Activated CD4-positive, alpha-beta T cell treated with anti-CD3 and anti-CD28 coated beads, Interleukin-2, amount 10 ng/mL, durations not matched to agents 7 days and 5 days (primary cell): ENCODE results near the gene KHDRBS1. TPM values are rescaled to one million over a fixed set of nuclear protein-coding genes. Genes with fewer than 3 reads are reported as not detected.
"Not testable (repeated sequence)": the region's sequence is repeated elsewhere in the genome, so short reads cannot be mapped to it uniquely, and the experiment has no call there.

Source experiments
- CTCF ChIA-PET: fragments of 350-600 bp; sonication (Branson Sonifier 250); formaldehyde crosslinking; loops from one replicate; lab custom pipeline; 2021; ENCODE audit warnings: antibody characterized with exemption; lab: Charles Lee
- POLR2A ChIA-PET: fragments of 350-600 bp; sonication (Branson Sonifier 250); formaldehyde crosslinking; loops from one replicate; lab custom pipeline; 2021; ENCODE audit warnings: antibody characterized with exemption; lab: Charles Lee
- DNase-seq: peaks from one replicate; pipeline ENCODE4 v3.0.0-alpha.2; 2020
- H3K27ac Mint-ChIP-seq: one replicate; pipeline ENCODE4 v1.8.0; 2021; ENCODE audit warnings: mild to moderate bottlenecking, moderate library complexity, mixed read lengths
- H3K27me3 Mint-ChIP-seq: one replicate; pipeline ENCODE4 v1.8.0; 2021; ENCODE audit warnings: mixed read lengths
- H3K36me3 Mint-ChIP-seq: one replicate; pipeline ENCODE4 v1.8.0; 2021; ENCODE audit warnings: low read depth, mixed read lengths
- H3K4me1 Mint-ChIP-seq: one replicate; pipeline ENCODE4 v1.8.0; 2021; ENCODE audit warnings: mixed read lengths
- H3K4me3 Mint-ChIP-seq: one replicate; pipeline ENCODE4 v1.8.0; 2021; ENCODE audit warnings: mild to moderate bottlenecking, moderate library complexity, mixed read lengths
- H3K9me3 Mint-ChIP-seq: one replicate; pipeline ENCODE4 v1.8.0; 2021; ENCODE audit warnings: mixed read lengths
- total RNA-seq, 2 experiments: library from RNA; stranded (reverse); gene quantifications; one replicate each; pipeline ENCODE4 v1.2.3, GENCODE V29; 2021

Gene KHDRBS1
- total RNA-seq, 2 experiments from 2014 or later, result 174 to 183 TPM

GRCh38 chr1:32014948-32015273, 1.2 kb downstream of the KHDRBS1 start:
- DNase-seq, result no peak
- ChIA-PET CTCF (interaction anchor here (0.7 to 1.8 kb wide), 4 partner anchors 9 to 59 kb away, joined by 3 to 5 read pairs (median 4); no protein-coding TSS in a partner anchor), POLR2A (no interaction called here)
- peaks cover 24% of the 10 kb centered on the region for H3K36me3 Mint-ChIP-seq
- H3K4me1 Mint-ChIP-seq, result peaks cover 42% of the 10 kb centered on the region
- no peaks in the 10 kb centered on the region for H3K9me3 Mint-ChIP-seq
- H3K27ac Mint-ChIP-seq, result peak overlapping the region; percentile 95
- peak overlapping the region; percentile 95 for H3K4me3 Mint-ChIP-seq
- no peaks in the 10 kb centered on the region for H3K27me3 Mint-ChIP-seq

DNA sequence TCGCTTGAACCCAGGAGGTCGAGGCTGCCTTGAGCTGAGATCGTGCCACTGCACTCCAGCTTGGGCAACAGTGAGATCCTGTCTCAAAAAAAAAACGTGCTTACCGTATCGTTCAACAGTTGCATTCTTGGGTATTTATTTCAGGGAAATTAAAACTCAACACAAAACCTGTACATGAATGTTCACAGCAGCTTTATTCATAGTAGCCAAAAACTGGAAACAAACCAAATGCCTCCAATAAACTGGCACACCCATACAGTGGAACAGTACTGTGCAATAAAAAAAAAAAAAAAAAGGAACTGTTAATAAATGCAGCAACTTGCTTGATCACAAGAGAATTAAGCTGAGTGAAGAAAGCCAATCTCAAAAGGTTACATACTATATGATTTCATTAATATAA, 6.7 kb downstream of the KHDRBS1 start:
- no peaks in the 10 kb centered on the region for H3K9me3 Mint-ChIP-seq
- H3K27ac Mint-ChIP-seq, result peak overlapping the region; percentile 59
- DNase-seq, result no peak
- no peaks in the 10 kb centered on the region for H3K27me3 Mint-ChIP-seq
- CTCF ChIA-PET, result interaction anchor here (0.6 kb wide), 1 partner anchor 755 kb away, joined by 3 read pairs; no protein-coding TSS in a partner anchor
- no peak overlapping the region for H3K4me3 Mint-ChIP-seq
- H3K36me3 Mint-ChIP-seq, result peaks cover 40% of the 10 kb centered on the region
- H3K4me1 Mint-ChIP-seq, result peaks cover 51% of the 10 kb centered on the region
- POLR2A ChIA-PET, result no interaction called here

- H3K27me3 Mint-ChIP-seq, H3K27ac Mint-ChIP-seq, H3K9me3 Mint-ChIP-seq, CTCF ChIA-PET, POLR2A ChIA-PET, H3K4me3 Mint-ChIP-seq, DNase-seq: not testable (repeated sequence)
- H3K36me3 Mint-ChIP-seq, result peaks cover 29% of the 10 kb centered on the region
- peaks cover 42% of the 10 kb centered on the region for H3K4me1 Mint-ChIP-seq
These were observed 7.9 kb downstream of the KHDRBS1 start for GRCh38 chr1:32021574-32022018.

- Mint-ChIP-seq H3K27ac (no peak overlapping the region), H3K9me3 (no peaks in the 10 kb centered on the region), H3K4me1 (peaks cover 39% of the 10 kb centered on the region), H3K27me3 (no peaks in the 10 kb centered on the region), H3K36me3 (peaks cover 21% of the 10 kb centered on the region), H3K4me3 (no peak overlapping the region)
- no peak for DNase-seq
- POLR2A ChIA-PET, result interaction anchor here (1.7 kb wide), 1 partner anchor 10 kb away, joined by 7 read pairs; the partner anchor contains the start of gene KHDRBS1
- CTCF ChIA-PET, result interaction anchor here (0.8 to 1.6 kb wide), 5 partner anchors 9 to 32 kb away, joined by 3 to 4 read pairs (median 3); no protein-coding TSS in a partner anchor
These were observed 9.7 kb downstream of the KHDRBS1 start for GRCh38 chr1:32023351-32023750.

DNA sequence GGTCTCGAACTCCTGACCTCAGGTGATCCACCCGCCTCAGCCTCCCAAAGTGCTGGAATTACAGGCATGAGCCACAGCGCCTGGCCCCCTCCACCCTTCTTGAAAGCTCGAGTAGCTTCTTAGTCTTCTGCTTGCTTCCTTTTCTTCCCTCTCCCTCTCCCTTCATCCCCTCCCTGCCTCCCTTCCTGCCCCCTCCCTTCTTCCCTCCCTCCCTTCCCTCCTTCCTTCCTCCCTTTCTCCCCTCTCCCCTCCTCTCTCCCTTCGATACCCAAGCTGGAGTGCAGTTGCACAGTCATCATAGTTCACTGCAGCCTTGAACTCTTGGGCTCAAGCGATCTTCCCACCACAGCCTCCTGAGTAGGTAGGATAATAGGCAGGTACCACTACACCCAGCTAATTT, 11.8 kb downstream of the KHDRBS1 start:
- ChIA-PET POLR2A (no interaction called here), CTCF (interaction anchor here (1.4 kb wide), 1 partner anchor 11 kb away, joined by 5 read pairs; no protein-coding TSS in a partner anchor)
- H3K27me3 Mint-ChIP-seq, result no peaks in the 10 kb centered on the region
- DNase-seq, result no peak
- H3K4me3 Mint-ChIP-seq, result no peak overlapping the region
- peaks cover 34% of the 10 kb centered on the region for H3K4me1 Mint-ChIP-seq
- no peaks in the 10 kb centered on the region for H3K9me3 Mint-ChIP-seq
- H3K36me3 Mint-ChIP-seq, result peaks cover 25% of the 10 kb centered on the region
- no peak overlapping the region for H3K27ac Mint-ChIP-seq

- H3K4me3 Mint-ChIP-seq, result no peak overlapping the region
- ChIA-PET CTCF (no interaction called here), POLR2A (no interaction called here)
- H3K27ac Mint-ChIP-seq, result no peak overlapping the region
- H3K4me1 Mint-ChIP-seq, result peaks cover 39% of the 10 kb centered on the region
- no peaks in the 10 kb centered on the region for H3K27me3 Mint-ChIP-seq
- H3K9me3 Mint-ChIP-seq, result no peaks in the 10 kb centered on the region
- no peak for DNase-seq
- peaks cover 36% of the 10 kb centered on the region for H3K36me3 Mint-ChIP-seq
These were observed 15.1 kb downstream of the KHDRBS1 start for GRCh38 chr1:32028746-32029145.

DNA sequence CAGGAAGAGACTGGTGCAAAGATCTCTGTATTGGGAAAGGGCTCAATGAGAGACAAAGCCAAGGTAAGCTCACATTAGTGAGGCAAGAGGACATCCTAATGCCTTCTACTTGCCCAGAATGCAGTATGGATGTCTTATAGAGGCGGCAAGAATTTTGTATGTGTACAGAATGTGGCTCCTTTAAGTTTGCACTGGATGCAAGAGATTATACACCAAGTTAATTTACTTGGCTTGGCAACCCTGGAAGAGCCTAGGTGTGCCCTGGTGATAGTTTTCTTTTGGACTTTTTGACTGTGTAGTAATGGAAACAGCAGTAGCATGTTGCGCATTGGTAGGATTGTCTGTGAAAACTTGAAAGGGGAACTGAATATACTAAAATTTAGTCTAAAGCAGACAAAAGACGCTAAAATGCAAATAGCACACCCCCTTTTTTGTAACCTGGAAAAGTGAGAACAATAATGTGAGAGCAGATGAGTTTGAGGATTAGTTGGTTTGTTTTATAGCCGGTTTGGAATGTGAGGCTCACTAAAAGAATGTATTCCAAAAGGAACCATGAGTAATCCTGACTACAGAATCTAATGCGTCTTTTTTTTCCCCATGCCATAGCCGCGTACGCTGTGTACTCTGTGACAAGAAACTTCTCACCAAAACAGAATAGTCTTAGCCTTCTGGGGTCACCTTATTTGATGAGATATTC, 18.1 kb downstream of the KHDRBS1 start:
- no peak overlapping the region for H3K27ac Mint-ChIP-seq
- ChIA-PET CTCF (interaction anchor here (0.6 to 1.2 kb wide), 4 partner anchors 16 to 219 kb away, joined by 3 to 6 read pairs (median 4); partner anchors contain the start of gene TMEM39B), POLR2A (no interaction called here)
- no peak overlapping the region for H3K4me3 Mint-ChIP-seq
- no peaks in the 10 kb centered on the region for H3K27me3 Mint-ChIP-seq
- H3K36me3 Mint-ChIP-seq, result peaks cover 52% of the 10 kb centered on the region
- H3K9me3 Mint-ChIP-seq, result no peaks in the 10 kb centered on the region
- peaks cover 49% of the 10 kb centered on the region for H3K4me1 Mint-ChIP-seq
- no peak for DNase-seq

GRCh38 chr1:32032275-32032615, 18.6 kb downstream of the KHDRBS1 start:
- no peak for DNase-seq
- CTCF ChIA-PET, result interaction anchor here (0.6 to 1.2 kb wide), 5 partner anchors 11 to 218 kb away, joined by 3 to 6 read pairs (median 5); partner anchors contain the start of gene TMEM39B
- H3K9me3 Mint-ChIP-seq, result no peaks in the 10 kb centered on the region
- H3K4me3 Mint-ChIP-seq, result no peak overlapping the region
- H3K4me1 Mint-ChIP-seq, result peaks cover 47% of the 10 kb centered on the region
- POLR2A ChIA-PET, result no interaction called here
- no peaks in the 10 kb centered on the region for H3K27me3 Mint-ChIP-seq
- H3K36me3 Mint-ChIP-seq, result peaks cover 53% of the 10 kb centered on the region
- H3K27ac Mint-ChIP-seq, result no peak overlapping the region

DNA sequence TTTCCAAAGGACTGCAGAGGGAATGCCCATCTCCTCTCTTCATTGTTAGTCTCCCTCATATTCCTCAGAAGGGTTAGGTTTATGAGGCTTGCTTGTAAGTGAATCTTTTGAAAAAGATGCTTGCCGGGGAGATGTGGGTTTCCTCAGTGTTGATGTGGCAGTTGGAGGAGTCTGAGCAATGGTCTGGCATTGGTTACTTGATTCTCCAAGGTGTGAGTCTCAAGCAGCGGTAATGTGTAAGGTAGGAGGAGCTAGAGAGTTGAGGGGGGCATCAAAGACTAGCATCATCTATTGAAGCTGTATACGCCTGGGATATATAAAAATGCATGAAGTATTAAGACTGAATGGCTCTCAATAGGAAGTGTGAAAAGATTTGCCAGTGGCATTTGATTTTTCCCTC, 21.5 kb downstream of the KHDRBS1 start:
- no peak for DNase-seq
- H3K4me1 Mint-ChIP-seq, result peaks cover 35% of the 10 kb centered on the region
- POLR2A ChIA-PET, result no interaction called here
- no peak overlapping the region for H3K4me3 Mint-ChIP-seq
- H3K27me3 Mint-ChIP-seq, result no peaks in the 10 kb centered on the region
- H3K36me3 Mint-ChIP-seq, result peaks cover 66% of the 10 kb centered on the region
- no peaks in the 10 kb centered on the region for H3K9me3 Mint-ChIP-seq
- CTCF ChIA-PET, result interaction anchor here (0.6 kb wide), 1 partner anchor 11 kb away, joined by 3 read pairs; no protein-coding TSS in a partner anchor
- peak overlapping the region; percentile 61 for H3K27ac Mint-ChIP-seq

DNA sequence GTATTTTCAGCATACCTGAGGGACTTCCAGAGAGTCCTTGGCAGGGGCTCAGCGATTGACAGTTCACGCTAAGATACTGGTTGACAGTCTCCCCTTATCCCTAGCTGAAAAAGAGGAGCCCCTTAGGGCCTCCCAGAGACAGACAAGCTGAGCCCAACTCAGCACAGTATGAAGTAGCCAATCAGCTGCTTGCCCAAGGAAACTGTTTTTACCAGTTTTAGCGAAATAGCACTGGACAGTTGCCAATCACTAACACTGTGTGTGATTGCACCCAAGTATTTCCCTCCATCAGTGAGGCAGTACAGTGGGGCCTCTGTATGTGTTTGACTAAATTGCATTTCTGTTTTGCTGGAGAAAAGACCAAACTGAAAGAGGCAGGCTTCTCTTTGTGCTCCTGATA, 27.0 kb downstream of the KHDRBS1 start:
- no peak for DNase-seq
- CTCF ChIA-PET, result interaction anchor here (0.6 to 0.7 kb wide), 2 partner anchors 18 to 217 kb away, joined by 3 to 4 read pairs; no protein-coding TSS in a partner anchor
- Mint-ChIP-seq H3K4me3 (no peak overlapping the region), H3K27me3 (no peaks in the 10 kb centered on the region), H3K36me3 (peaks cover 59% of the 10 kb centered on the region), H3K27ac (no peak overlapping the region), H3K4me1 (peaks cover 2% of the 10 kb centered on the region), H3K9me3 (no peaks in the 10 kb centered on the region)
- POLR2A ChIA-PET, result no interaction called here

DNA sequence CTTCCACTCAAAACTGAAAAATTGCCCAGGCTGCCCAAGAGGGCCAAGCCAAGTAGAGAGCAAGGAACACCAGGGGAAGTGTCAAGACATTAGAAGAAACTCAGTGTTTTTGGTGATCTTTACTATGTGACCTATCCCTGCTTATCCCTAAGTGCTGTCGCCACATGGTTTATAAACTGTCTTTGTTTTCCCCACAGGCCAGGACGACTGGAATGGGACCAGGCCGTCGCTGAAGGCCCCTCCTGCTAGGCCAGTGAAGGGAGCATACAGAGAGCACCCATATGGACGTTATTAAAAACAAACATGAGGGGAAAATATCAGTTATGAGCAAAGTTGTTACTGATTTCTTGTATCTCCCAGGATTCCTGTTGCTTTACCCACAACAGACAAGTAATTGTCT, 28.7 kb downstream of the KHDRBS1 start:
- Mint-ChIP-seq H3K9me3 (no peaks in the 10 kb centered on the region), H3K4me3 (no peak overlapping the region), H3K27me3 (no peaks in the 10 kb centered on the region), H3K36me3 (peaks cover 58% of the 10 kb centered on the region), H3K27ac (no peak overlapping the region), H3K4me1 (no peaks in the 10 kb centered on the region)
- DNase-seq, result no peak
- POLR2A ChIA-PET, result no interaction called here
- CTCF ChIA-PET, result interaction anchor here (1.9 kb wide), 1 partner anchor 9 kb away, joined by 5 read pairs; no protein-coding TSS in a partner anchor

- H3K27me3 Mint-ChIP-seq, result no peaks in the 10 kb centered on the region
- H3K27ac Mint-ChIP-seq, result no peak overlapping the region
- POLR2A ChIA-PET, result interaction anchor here (0.5 kb wide), 1 partner anchor 330 kb away, joined by 3 read pairs; no protein-coding TSS in a partner anchor
- no peaks in the 10 kb centered on the region for H3K9me3 Mint-ChIP-seq
- CTCF ChIA-PET, result interaction anchor here (0.9 to 2.5 kb wide), 5 partner anchors 10 to 73 kb away, joined by 3 to 15 read pairs (median 5); partner anchors contain the start of gene KPNA6
- peaks cover 54% of the 10 kb centered on the region for H3K36me3 Mint-ChIP-seq
- no peak for DNase-seq
- no peaks in the 10 kb centered on the region for H3K4me1 Mint-ChIP-seq
- H3K4me3 Mint-ChIP-seq, result no peak overlapping the region
These were observed 30.6 kb downstream of the KHDRBS1 start for GRCh38 chr1:32044234-32044633.

GRCh38 chr1:32045772-32046171, 32.1 kb downstream of the KHDRBS1 start:
- Mint-ChIP-seq H3K27ac (no peak overlapping the region), H3K4me3 (no peak overlapping the region), H3K36me3 (peaks cover 54% of the 10 kb centered on the region), H3K4me1 (no peaks in the 10 kb centered on the region), H3K9me3 (no peaks in the 10 kb centered on the region), H3K27me3 (no peaks in the 10 kb centered on the region)
- CTCF ChIA-PET, result interaction anchor here (0.6 to 0.7 kb wide), 2 partner anchors 9 to 19 kb away, joined by 3 to 5 read pairs; no protein-coding TSS in a partner anchor
- DNase-seq, result no peak
- POLR2A ChIA-PET, result no interaction called here
